ENCODE results near the gene SLC35F3.
A peak's percentile ranks its signal among the peaks of the same experiment; 100 is the strongest.
"Not testable (repeated sequence)": the region's sequence is repeated elsewhere in the genome, so short reads cannot be mapped to it uniquely, and the experiment has no call there.

The SLC35F3 gene

GRCh38 chr1:234197839-234198238 lies 293.4 kb downstream of the SLC35F3 start:
- DNase-seq (ENCODE audit: low read depth in 2 of 2) = no peak

DNA sequence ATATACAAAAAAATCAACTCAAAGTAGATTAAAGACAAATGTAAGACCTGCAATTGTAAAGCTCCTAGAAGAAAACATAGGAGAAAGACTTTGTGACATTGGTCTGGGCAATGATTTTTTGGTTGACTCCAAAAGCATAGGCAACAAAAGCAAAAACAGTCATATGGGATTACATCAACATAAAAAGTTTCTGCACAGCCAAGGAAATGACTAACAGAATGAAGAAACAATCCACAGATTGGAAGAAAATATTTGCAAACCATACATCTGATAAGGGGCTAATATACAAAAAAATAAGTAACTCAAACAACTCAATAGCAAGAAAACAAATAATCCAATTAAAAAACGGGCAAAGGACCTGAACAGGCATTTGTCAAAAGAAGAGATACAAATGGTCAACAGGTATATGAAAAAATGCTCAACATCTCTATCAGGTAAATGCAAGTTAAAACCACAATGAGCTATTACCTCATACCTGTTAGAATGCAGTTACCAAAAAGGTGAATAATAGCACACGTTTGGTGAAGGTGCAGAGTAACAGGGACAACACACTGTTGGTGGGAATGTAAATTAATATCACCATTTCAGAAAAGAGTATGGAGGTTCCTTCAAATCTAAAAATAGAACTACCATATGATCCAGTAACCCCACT lies 295.1 kb downstream of the SLC35F3 start:
- no peak for DNase-seq (ENCODE audit: low read depth in 2 of 2)

- DNase-seq (ENCODE audit: low read depth in 2 of 2) = no peak
These were observed 296.1 kb downstream of the SLC35F3 start for GRCh38 chr1:234200566-234200965.

- no peak for DNase-seq (ENCODE audit: low read depth in 2 of 2)
These were observed 297.1 kb downstream of the SLC35F3 start for GRCh38 chr1:234201600-234201999.

GRCh38 chr1:234205966-234206365 lies 301.5 kb downstream of the SLC35F3 start:
- DNase-seq (ENCODE audit: low read depth in 2 of 2) = no peak

GRCh38 chr1:234206651-234207284 lies 302.3 kb downstream of the SLC35F3 start:
- peak; percentile 8 to 11 for DNase-seq (ENCODE audit: low read depth in 2 of 2)

- DNase-seq (ENCODE audit: low read depth in 2 of 2) = no peak
These were observed 303.9 kb downstream of the SLC35F3 start for GRCh38 chr1:234208351-234208750.

GRCh38 chr1:234208791-234209190 lies 304.3 kb downstream of the SLC35F3 start:
- DNase-seq (ENCODE audit: low read depth in 2 of 2) = no peak

GRCh38 chr1:234210429-234210828 lies 306.0 kb downstream of the SLC35F3 start:
- not testable (repeated sequence) for DNase-seq (ENCODE audit: low read depth in 2 of 2)

GRCh38 chr1:234211855-234212254 lies 307.4 kb downstream of the SLC35F3 start:
- DNase-seq (ENCODE audit: low read depth in 2 of 2) = not testable (repeated sequence)

DNA sequence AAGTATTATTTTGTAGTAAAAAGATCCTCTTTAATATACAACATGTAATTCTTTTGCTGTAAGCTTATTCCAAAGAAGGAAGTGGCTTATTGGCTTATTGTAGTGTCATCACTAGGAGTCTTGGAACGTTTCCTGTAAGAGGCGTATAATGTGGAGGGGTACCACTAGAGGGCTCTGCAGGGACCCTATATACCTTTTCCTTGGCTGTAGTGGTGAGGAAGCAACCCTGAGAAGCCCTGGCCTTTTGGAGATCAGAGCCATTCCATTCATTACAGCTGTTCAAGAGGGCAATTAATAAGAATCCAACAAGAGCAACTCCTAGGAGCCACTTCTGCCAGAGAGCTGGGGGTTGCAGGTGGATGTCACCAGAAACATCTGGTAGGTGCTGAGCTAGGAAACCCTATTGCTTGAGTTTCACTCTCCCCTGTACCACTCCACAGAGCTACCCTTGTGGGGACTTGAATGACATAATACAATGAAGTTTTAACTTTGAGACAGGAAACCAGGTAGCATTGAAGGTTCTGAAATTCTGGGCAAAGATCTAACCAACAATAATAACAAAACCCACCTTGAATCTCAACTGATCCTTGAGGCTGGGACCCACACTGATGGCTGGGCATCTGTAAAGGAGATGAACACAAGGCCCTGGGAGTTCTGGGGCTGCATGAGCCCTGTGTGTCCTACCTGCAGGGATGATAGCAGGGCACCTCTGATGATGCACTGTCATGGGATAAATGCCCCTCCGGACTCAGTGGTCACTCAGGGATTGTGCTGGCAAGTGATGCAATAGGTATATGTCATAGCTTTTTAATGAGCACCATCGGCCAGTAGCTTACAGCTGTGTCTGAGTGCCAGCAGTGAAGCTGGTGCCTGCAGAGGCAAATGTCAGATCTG lies 308.5 kb downstream of the SLC35F3 start:
- DNase-seq (ENCODE audit: low read depth in 2 of 2) = no peak

- DNase-seq (ENCODE audit: low read depth in 2 of 2) = no peak
These were observed 309.2 kb downstream of the SLC35F3 start for GRCh38 chr1:234213658-234214128.

DNA sequence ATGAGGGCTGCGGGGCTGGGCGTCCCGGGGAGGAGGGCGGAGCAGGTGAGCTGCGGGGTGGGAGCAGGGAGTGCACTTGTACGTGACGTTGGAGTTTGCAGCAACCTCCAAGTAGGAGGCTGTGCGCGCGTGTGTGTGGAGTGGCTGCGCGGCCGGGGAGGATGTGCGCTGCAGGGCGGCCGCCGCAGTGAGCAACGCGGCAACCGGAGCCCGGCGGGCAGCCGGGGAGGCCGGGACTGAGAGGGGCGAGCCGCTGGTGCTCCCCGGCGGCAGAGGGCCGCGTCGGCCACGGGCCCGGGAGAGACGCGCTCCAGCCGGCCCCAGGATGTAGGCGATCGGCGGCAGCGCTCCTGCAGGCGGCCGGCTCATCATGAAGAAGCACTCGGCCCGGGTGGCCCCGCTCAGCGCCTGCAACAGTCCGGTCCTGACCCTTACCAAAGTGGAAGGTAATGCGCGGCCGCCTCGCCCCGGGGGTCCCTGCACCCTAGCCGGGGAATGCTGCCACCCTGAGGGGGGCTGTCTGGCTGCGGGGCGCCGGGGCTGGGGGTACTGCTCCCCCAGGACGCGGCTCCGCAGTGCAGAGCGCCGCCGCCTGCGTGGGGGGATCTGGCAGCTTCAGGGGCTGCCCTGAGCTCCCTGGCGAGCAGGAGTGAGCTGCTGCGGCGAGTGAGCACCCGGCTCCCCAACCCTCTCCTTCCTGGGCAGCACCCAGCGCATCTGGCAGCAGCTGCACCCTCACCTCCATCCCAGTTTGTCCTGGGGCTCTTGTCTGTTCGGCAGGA lies 309.8 kb downstream of the SLC35F3 start:
- DNase-seq (ENCODE audit: low read depth in 2 of 2) = no peak

DNA sequence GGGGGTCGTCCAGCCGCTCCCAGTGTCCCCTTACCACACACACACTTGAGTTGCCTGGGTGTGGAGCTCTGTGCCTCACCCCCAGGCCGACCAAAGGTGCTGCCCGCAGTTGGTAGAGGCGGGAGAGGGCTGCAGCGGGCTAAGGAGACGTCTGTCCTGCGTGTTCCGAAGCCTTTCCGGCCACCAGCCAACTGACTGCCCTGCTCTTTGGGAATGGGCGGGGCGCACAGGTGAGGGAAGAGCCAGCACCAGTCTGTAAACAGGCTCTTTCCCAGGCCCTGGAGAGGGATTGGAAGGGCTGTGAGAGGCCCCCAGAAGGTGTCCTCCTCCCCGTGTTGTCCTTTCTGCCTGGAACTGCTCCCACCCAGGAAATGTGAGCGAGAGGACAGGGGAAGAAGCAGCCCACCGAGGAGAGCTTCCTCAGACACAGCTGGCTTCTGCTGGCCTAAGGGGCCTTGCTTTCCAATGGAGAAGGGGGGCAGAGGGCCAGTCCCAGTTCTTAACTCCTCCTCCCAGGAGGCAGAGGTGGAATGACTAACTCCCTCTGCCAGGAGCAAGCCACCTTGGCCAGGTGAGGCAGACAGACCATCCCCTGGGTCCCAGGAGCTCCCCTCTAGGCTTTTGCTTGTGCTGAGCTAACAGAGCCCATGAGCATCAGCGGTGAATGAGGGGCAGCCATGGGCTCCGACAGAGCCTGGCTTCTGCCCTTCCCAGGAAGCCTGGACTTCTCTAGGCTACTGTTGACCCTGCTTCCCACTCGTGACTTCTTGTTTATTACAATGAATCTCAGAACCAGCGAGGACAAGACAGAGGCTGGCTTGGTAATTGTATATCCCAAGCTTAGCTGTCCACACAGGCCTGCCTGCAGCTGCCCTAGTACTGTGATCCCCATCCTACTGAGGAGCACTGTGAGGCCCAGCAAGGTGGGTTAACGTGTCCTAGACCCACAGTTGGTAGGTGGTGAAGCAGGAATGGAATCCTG lies 310.7 kb downstream of the SLC35F3 start:
- DNase-seq (ENCODE audit: low read depth in 2 of 2) = no peak

DNA sequence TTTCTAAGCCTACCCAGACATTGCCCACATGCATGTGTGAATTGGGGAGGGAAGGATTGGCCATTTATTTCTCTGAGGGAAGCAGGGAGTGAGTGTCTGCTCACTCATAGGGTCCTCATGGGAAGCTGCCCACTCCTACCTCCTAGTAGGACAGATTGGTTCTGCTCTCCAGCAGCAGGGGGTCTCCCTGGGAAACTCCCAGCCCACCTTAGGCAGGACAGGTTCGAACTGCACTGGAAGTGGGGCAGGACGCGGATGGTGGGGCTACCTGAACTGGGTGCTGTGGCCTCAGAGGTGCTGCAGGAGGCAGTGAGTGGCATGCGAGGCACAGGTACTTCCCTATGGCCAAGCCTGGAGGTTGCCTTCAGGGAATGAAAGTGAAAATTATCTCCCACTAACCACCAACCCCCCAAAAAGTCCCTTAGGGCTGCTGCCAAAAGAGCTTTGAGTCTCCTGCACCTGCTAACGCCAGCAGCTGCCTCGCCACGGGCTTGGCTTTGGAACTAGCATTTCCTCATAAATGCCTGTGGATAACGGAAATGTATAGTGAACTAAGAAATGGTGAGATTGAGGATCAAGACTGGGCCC lies 311.7 kb downstream of the SLC35F3 start:
- no peak for DNase-seq (ENCODE audit: low read depth in 2 of 2)

DNA sequence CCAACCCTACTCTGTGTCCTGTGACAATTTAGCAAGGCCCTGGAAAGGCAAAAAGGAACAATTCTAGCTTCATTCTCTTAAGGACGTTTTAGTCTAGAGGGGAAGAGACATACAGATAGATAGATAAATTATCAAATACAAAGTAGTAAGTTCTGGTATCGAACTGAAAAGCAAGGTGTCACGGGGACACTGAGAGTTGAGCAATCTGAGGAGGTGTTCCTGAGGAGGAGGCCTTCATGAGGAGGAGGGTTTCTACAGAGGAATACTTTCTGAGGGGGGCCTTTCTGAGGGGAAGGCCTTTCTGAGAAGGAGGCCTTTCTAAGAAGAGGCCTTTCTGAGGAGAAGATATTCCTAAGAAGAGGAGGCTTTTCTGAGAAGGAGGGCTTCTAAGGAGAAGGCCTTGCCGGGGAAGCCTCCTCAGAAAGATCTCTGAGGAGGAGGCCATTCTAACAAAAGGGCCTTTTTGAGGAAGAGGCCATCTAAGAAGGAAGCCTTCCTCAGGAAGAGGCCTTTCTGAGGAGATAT lies 312.9 kb downstream of the SLC35F3 start:
- DNase-seq (ENCODE audit: low read depth in 2 of 2) = no peak

DNA sequence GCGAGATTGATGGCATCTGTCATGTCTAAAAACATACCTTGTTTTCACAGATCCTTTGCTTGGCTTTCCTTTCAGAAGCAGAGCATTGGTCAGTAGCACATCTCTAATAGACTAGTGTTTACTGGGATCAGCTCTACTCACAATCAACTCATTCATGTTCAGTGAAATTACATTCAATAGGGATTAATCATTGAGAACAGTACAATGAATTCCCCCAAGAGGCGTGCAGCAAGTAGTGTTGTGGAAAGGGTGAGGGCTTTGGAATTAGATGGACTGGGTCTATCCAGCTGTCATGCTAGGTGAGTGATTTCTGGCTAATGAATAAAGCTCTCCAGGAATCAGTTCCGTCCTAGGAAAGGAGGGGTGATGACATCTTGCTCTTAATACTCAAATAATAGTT lies 313.6 kb downstream of the SLC35F3 start:
- DNase-seq (ENCODE audit: low read depth in 2 of 2) = no peak

DNA sequence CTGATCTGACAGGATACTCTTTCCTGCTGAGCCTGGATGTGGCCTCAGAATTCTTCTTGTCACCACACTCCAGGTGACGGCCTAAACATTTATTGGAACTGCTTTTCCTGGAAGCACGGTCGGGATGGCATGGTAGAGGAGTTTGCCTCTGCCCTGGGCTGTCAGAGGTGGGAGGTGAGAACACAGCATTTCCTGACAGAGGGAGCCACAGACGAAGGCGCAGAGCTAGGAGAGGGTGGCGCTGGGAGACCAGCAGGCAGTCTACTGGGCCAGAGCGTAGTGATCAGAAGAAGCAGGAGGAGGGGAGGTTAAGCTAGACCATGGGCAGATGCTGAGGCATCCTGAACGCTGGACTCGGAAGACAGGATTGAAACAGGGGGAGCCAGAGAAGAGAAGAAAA lies 315.2 kb downstream of the SLC35F3 start:
- no peak for DNase-seq (ENCODE audit: low read depth in 2 of 2)

- no peak for DNase-seq (ENCODE audit: low read depth in 2 of 2)
These were observed 317.1 kb downstream of the SLC35F3 start for GRCh38 chr1:234221601-234222000.
